ENCODE measurements around the gene ATG4D.

ATG4D gene

GRCh38 chr19:10565567-10566407 is 22.1 kb downstream of the ATG4D start, which contains the start of gene KRI1:
Gene KRI1, minus strand, starts transcription at chr19:10566010. Its CDS starts 11 bp downstream, at chr19:10565999.
- peak; percentile 35 for TF ChIP-seq CTCF (IDR thresholded peaks at IDR 0.05)
- Histone ChIP-seq H3K9me3 (ENCODE audit: control insufficient read depth, low read length) (no peaks in the 10 kb centered on the region), H3K4me1 (peaks cover 14% of the 10 kb centered on the region), H3K36me3 (ENCODE audit: control insufficient read depth, insufficient read depth, low read length) (no peaks in the 10 kb centered on the region), H3K27ac (peak within 1 kb of the TSS; percentile 85), H3K4me3 (ENCODE audit: low read depth, low read length) (peak within 1 kb of the TSS; percentile 86), H3K4me2 (ENCODE audit: low read length) (peak within 1 kb of the TSS; percentile 74), H3K27me3 (ENCODE audit: control insufficient read depth, insufficient read depth, low read length) (no peaks in the 10 kb centered on the region), H3K9ac (peak within 1 kb of the TSS; percentile 61), H3K79me2 (no peaks in the 10 kb centered on the region), H2AFZ (peak within 1 kb of the TSS; percentile 88)

GRCh38 chr19:10566408-10566657 is 22.6 kb downstream of the ATG4D start:
- Histone ChIP-seq H3K4me1 (peaks cover 14% of the 10 kb centered on the region), H3K27ac (peak overlapping the region; percentile 85), H2AFZ (peak overlapping the region; percentile 45), H3K27me3 (ENCODE audit: control insufficient read depth, insufficient read depth, low read length) (no peaks in the 10 kb centered on the region), H3K4me3 (ENCODE audit: low read depth, low read length) (peak overlapping the region; percentile 86), H3K36me3 (ENCODE audit: control insufficient read depth, insufficient read depth, low read length) (no peaks in the 10 kb centered on the region), H3K4me2 (ENCODE audit: low read length) (peak overlapping the region; percentile 73), H3K79me2 (no peaks in the 10 kb centered on the region), H3K9me3 (ENCODE audit: control insufficient read depth, low read length) (no peaks in the 10 kb centered on the region), H3K9ac (no peak overlapping the region)
- no peak for TF ChIP-seq CTCF (IDR thresholded peaks at IDR 0.05)

GRCh38 chr19:10566658-10567410 is 23.1 kb downstream of the ATG4D start:
- no peak for TF ChIP-seq CTCF (IDR thresholded peaks at IDR 0.05)
- Histone ChIP-seq H3K36me3 (ENCODE audit: control insufficient read depth, insufficient read depth, low read length) (no peaks in the 10 kb centered on the region), H3K9ac (no peak overlapping the region), H3K4me3 (ENCODE audit: low read depth, low read length) (peak overlapping the region; percentile 86), H3K27ac (peak overlapping the region; percentile 85), H3K27me3 (ENCODE audit: control insufficient read depth, insufficient read depth, low read length) (no peaks in the 10 kb centered on the region), H2AFZ (no peak overlapping the region), H3K9me3 (ENCODE audit: control insufficient read depth, low read length) (no peaks in the 10 kb centered on the region), H3K4me2 (ENCODE audit: low read length) (no peak overlapping the region), H3K79me2 (no peaks in the 10 kb centered on the region), H3K4me1 (peaks cover 14% of the 10 kb centered on the region)

GRCh38 chr19:10567656-10568055 is 24.0 kb downstream of the ATG4D start:
- H3K36me3 ChIP-seq (ENCODE audit: control insufficient read depth, insufficient read depth, low read length) = no peaks in the 10 kb centered on the region
- peak overlapping the region; percentile 72 for H3K4me2 ChIP-seq (ENCODE audit: low read length)
- peaks cover 14% of the 10 kb centered on the region for H3K4me1 ChIP-seq
- H3K27ac ChIP-seq = no peak overlapping the region
- no peaks in the 10 kb centered on the region for H3K9me3 ChIP-seq (ENCODE audit: control insufficient read depth, low read length)
- peak overlapping the region; percentile 53 for H3K4me3 ChIP-seq (ENCODE audit: low read depth, low read length)
- no peaks in the 10 kb centered on the region for H3K79me2 ChIP-seq
- H3K27me3 ChIP-seq (ENCODE audit: control insufficient read depth, insufficient read depth, low read length) = no peaks in the 10 kb centered on the region
- H2AFZ ChIP-seq = no peak overlapping the region
- H3K9ac ChIP-seq = no peak overlapping the region
- no peak for TF ChIP-seq CTCF (IDR thresholded peaks at IDR 0.05)
